Measurements from ENCODE around the gene SORL1.

The SORL1 gene

GRCh38 chr11:121610706-121611105, 158.6 kb downstream of the SORL1 start:
- Histone ChIP-seq H3K4me1 (no peaks in the 10 kb centered on the region), H3K79me2 (no peaks in the 10 kb centered on the region), H3K27me3 (ENCODE audit: control insufficient read depth, insufficient read depth, low read length) (no peaks in the 10 kb centered on the region), H3K9ac (no peak overlapping the region), H2AFZ (no peak overlapping the region), H3K4me3 (ENCODE audit: low read depth, low read length) (no peak overlapping the region), H3K9me3 (ENCODE audit: control insufficient read depth, low read length) (no peaks in the 10 kb centered on the region), H3K36me3 (ENCODE audit: control insufficient read depth, insufficient read depth, low read length) (no peaks in the 10 kb centered on the region), H3K4me2 (ENCODE audit: low read length) (no peak overlapping the region), H3K27ac (no peak overlapping the region)
- TF ChIP-seq CTCF (IDR thresholded peaks at IDR 0.05) = no peak

GRCh38 chr11:121611242-121611641, 159.1 kb downstream of the SORL1 start:
- H3K9ac ChIP-seq = no peak overlapping the region
- no peak overlapping the region for H3K4me3 ChIP-seq (ENCODE audit: low read depth, low read length)
- H3K4me1 ChIP-seq = no peaks in the 10 kb centered on the region
- no peaks in the 10 kb centered on the region for H3K27me3 ChIP-seq (ENCODE audit: control insufficient read depth, insufficient read depth, low read length)
- H3K79me2 ChIP-seq = no peaks in the 10 kb centered on the region
- H3K9me3 ChIP-seq (ENCODE audit: control insufficient read depth, low read length) = no peaks in the 10 kb centered on the region
- H3K4me2 ChIP-seq (ENCODE audit: low read length) = no peak overlapping the region
- no peak for TF ChIP-seq CTCF (IDR thresholded peaks at IDR 0.05)
- no peak overlapping the region for H3K27ac ChIP-seq
- H2AFZ ChIP-seq = no peak overlapping the region
- no peaks in the 10 kb centered on the region for H3K36me3 ChIP-seq (ENCODE audit: control insufficient read depth, insufficient read depth, low read length)

- H3K4me1 ChIP-seq = no peaks in the 10 kb centered on the region
- no peak overlapping the region for H3K9ac ChIP-seq
- no peaks in the 10 kb centered on the region for H3K36me3 ChIP-seq (ENCODE audit: control insufficient read depth, insufficient read depth, low read length)
- H3K4me2 ChIP-seq (ENCODE audit: low read length) = no peak overlapping the region
- H3K9me3 ChIP-seq (ENCODE audit: control insufficient read depth, low read length) = no peaks in the 10 kb centered on the region
- no peak overlapping the region for H3K27ac ChIP-seq
- H3K27me3 ChIP-seq (ENCODE audit: control insufficient read depth, insufficient read depth, low read length) = no peaks in the 10 kb centered on the region
- no peaks in the 10 kb centered on the region for H3K79me2 ChIP-seq
- TF ChIP-seq CTCF (IDR thresholded peaks at IDR 0.05) = no peak
- H2AFZ ChIP-seq = no peak overlapping the region
- no peak overlapping the region for H3K4me3 ChIP-seq (ENCODE audit: low read depth, low read length)
Observed at GRCh38 chr11:121613724-121614123, 161.6 kb downstream of the SORL1 start.

GRCh38 chr11:121614636-121615240, 162.6 kb downstream of the SORL1 start:
- Histone ChIP-seq H3K27ac (no peak overlapping the region), H3K79me2 (no peaks in the 10 kb centered on the region), H3K36me3 (ENCODE audit: control insufficient read depth, insufficient read depth, low read length) (no peaks in the 10 kb centered on the region), H3K4me1 (no peaks in the 10 kb centered on the region), H3K4me2 (ENCODE audit: low read length) (no peak overlapping the region), H2AFZ (no peak overlapping the region), H3K27me3 (ENCODE audit: control insufficient read depth, insufficient read depth, low read length) (no peaks in the 10 kb centered on the region), H3K9me3 (ENCODE audit: control insufficient read depth, low read length) (no peaks in the 10 kb centered on the region), H3K4me3 (ENCODE audit: low read depth, low read length) (no peak overlapping the region), H3K9ac (no peak overlapping the region)
- TF ChIP-seq CTCF (IDR thresholded peaks at IDR 0.05) = no peak

- H3K4me1 ChIP-seq = no peaks in the 10 kb centered on the region
- no peaks in the 10 kb centered on the region for H3K9me3 ChIP-seq (ENCODE audit: control insufficient read depth, low read length)
- no peak overlapping the region for H3K27ac ChIP-seq
- TF ChIP-seq CTCF (IDR thresholded peaks at IDR 0.05) = no peak
- no peaks in the 10 kb centered on the region for H3K36me3 ChIP-seq (ENCODE audit: control insufficient read depth, insufficient read depth, low read length)
- H3K4me2 ChIP-seq (ENCODE audit: low read length) = no peak overlapping the region
- H3K79me2 ChIP-seq = no peaks in the 10 kb centered on the region
- no peak overlapping the region for H3K4me3 ChIP-seq (ENCODE audit: low read depth, low read length)
- H3K27me3 ChIP-seq (ENCODE audit: control insufficient read depth, insufficient read depth, low read length) = no peaks in the 10 kb centered on the region
- H2AFZ ChIP-seq = no peak overlapping the region
- H3K9ac ChIP-seq = no peak overlapping the region
Observed at GRCh38 chr11:121615501-121615900, 163.4 kb downstream of the SORL1 start.
